Motor neuron (in vitro differentiated cells): ENCODE measurements around the gene SLC1A2. TPM values are rescaled to one million over a fixed set of nuclear protein-coding genes. Genes with fewer than 3 reads are reported as not detected.

Experiments used
- total RNA-seq, 8 experiments: library from RNA; unstranded; fragments of 300-600 nt; gene quantifications; 2 replicates each; pipeline versions ENCODE4 v1.2.3 to v1.2.4, GENCODE V29; 2022

Gene SLC1A2
- total RNA-seq, 8 experiments from 2014 or later = 1.3 to 96.2 (median 57.1) TPM

Other genes starting within 250 kb of the SLC1A2 start
- gene PAMR1, start 106.1 kb upstream of the SLC1A2 start, total RNA-seq = 100 to 1,000 TPM in 1 of 8 experiments, 10 to 100 TPM in 1, 1 to 10 TPM in 1, under 1 TPM in 3, not detected in 2; 0.11 to 476 (median 0.73) TPM
- 100 to 1,000 TPM in 1 of 8 experiments, 10 to 100 TPM in 5, 1 to 10 TPM in 2; 5.9 to 254 (median 19.8) TPM for gene FJX1, start 198.9 kb upstream of the SLC1A2 start, total RNA-seq
- gene TRIM44, start 243.2 kb upstream of the SLC1A2 start, total RNA-seq = 10 to 100 TPM; 15.7 to 33.5 (median 23.7) TPM